Astrocyte of the cerebellum (primary cell): ENCODE results near the gene IGF2BP2.
"Not testable (repeated sequence)": the region's sequence is repeated elsewhere in the genome, so short reads cannot be mapped to it uniquely, and the experiment has no call there.

Experiments used
- DNase-seq: peaks from one replicate; pipeline ENCODE4 v3.0.0-alpha.2; 2011; ENCODE audit warnings: low read depth
- H3K4me3 ChIP-seq: 2 replicates; pipeline ENCODE4 v1.5.1; 2011; ENCODE audit warnings: mild to moderate bottlenecking, low read depth, low read length, moderate library complexity
- CTCF ChIP-seq: IDR thresholded peaks from 2 replicates; pipeline ENCODE4 v1.5.1; 2012; ENCODE audit warnings: low read length, low read depth, moderate library complexity, mild to moderate bottlenecking; ENCODE audit errors: missing control alignments
- in situ Hi-C: cut with HindIII; loops from 2 replicates; pipeline ENCODE4 v1.10.0; 2017; ENCODE audit warnings: low sequenced_read_pairs

IGF2BP2 gene

GRCh38 chr3:185842241-185842640 lies 17.4 kb upstream of the IGF2BP2 start:
- no peak overlapping the region for H3K4me3 ChIP-seq
- no peak for DNase-seq
- in situ Hi-C loops: no loop called here
- TF ChIP-seq CTCF: no peak

GRCh38 chr3:185838417-185838989 lies 13.7 kb upstream of the IGF2BP2 start:
- in situ Hi-C loops, DNase-seq, H3K4me3 ChIP-seq: not testable (repeated sequence)

GRCh38 chr3:185837414-185837813 lies 12.6 kb upstream of the IGF2BP2 start:
- H3K4me3 ChIP-seq: no peak overlapping the region
- DNase-seq: no peak
- no peak for TF ChIP-seq CTCF
- in situ Hi-C loops: no loop called here

GRCh38 chr3:185831990-185832389 lies 7.1 kb upstream of the IGF2BP2 start:
- no peak for TF ChIP-seq CTCF
- DNase-seq: no peak
- in situ Hi-C loops: no loop called here
- H3K4me3 ChIP-seq: no peak overlapping the region

- no peak for DNase-seq
- TF ChIP-seq CTCF: no peak
- H3K4me3 ChIP-seq: no peak overlapping the region
- in situ Hi-C loops: no loop called here
These were observed 6.4 kb upstream of the IGF2BP2 start for GRCh38 chr3:185831195-185831594.

GRCh38 chr3:185830018-185830797 lies 5.4 kb upstream of the IGF2BP2 start:
- TF ChIP-seq CTCF: no peak

GRCh38 chr3:185828755-185829154 lies 3.9 kb upstream of the IGF2BP2 start:
- no peak overlapping the region for H3K4me3 ChIP-seq
- DNase-seq: no peak
- TF ChIP-seq CTCF: no peak
- in situ Hi-C loops: no loop called here

More at GRCh38 chr3:185830018-185830797, 5.4 kb upstream of the IGF2BP2 start:
- no peak overlapping the region for H3K4me3 ChIP-seq
- in situ Hi-C loops: no loop called here
- DNase-seq: no peak
